Stimulated activated CD8-positive, alpha-beta memory T cell treated with anti-CD3 and anti-CD28 coated beads, Interleukin-2, amount 100 ng/mL, for 48 hours (primary cell): ENCODE data around the gene RNU6-9.
"Not testable (repeated sequence)": the region's sequence is repeated elsewhere in the genome, so short reads cannot be mapped to it uniquely, and the experiment has no call there.

Experiments used
- DNase-seq, 2 donors: peaks; one replicate each; pipeline ENCODE4 v3.0.0-alpha.2; 2020; ENCODE audit warnings: low read depth in 2 of 2

The RNU6-9 gene

DNA sequence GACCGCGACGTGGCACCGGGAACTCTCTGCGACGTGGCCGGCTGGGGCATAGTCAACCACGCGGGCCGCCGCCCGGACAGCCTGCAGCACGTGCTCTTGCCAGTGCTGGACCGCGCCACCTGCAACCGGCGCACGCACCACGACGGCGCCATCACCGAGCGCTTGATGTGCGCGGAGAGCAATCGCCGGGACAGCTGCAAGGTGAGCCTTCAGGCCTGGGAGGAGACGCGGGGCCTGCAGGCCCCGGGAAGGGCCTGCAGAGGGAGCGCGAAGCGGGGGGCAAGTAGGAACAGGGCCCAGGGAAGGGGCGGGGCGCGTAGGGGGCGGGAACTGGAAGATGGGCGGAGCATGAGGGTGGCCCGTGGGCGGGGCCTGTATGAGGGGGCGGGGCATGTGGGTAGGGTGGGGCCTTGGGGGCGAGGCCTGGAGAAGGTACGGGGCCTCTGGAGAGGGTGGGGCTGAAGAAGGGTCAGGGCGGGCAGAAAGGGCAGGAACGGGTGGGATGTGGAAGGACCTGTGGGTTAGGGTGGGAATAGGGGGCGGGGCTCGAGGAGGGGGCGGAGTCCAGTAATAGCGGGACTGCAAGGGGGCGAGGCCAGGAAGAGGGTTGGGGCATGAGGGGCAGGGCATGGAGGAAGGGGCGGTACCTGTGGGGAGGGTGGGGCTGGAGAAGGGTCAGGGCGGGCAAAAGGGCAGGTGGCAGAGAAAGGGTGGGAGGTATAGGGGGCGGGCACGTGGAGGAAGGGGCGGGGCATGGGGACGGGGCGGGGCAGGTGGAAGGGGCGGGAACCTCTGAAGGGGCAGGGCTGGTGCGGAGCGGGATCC lies 31.3 kb upstream of the RNU6-9 start:
- DNase-seq: peak; percentile 48 to 73

DNA sequence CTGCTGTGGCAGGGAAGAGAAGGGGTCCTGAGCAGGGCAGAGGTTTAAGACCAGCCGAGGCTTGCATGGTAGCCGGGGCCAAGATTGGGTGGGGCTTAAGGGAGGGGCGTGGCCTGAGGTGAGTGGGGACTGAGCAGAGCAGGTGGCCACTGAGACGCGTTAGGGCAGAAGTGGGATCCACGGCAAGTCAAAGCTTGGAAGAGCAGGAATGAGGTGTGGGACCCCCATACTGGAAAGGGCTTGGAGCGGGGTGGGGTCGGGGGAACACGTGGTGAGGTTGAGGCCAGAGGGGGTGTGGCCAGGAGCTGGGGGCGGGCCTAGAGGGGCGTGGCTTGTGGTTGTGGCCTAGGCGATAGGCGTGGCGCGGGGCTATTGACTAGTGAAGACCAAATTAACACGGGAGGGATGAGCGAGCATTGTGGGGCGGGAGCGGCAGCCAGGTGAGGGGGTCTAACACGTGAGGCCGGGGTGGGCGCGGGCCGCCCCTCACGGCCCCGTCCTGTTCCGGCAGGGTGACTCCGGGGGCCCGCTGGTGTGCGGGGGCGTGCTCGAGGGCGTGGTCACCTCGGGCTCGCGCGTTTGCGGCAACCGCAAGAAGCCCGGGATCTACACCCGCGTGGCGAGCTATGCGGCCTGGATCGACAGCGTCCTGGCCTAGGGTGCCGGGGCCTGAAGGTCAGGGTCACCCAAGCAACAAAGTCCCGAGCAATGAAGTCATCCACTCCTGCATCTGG lies 30.5 kb upstream of the RNU6-9 start:
- peak; percentile 59 to 78 for DNase-seq

DNA sequence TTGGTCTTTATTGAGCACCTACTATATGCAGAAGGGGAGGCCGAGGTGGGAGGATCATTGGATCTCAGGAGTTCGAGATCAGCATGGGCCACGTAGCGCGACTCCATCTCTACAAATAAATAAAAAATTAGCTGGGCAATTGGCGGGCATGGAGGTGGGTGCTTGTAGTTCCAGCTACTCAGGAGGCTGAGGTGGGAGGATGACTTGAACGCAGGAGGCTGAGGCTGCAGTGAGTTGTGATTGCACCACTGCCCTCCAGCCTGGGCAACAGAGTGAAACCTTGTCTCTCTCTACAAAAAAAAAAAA lies 30.0 kb upstream of the RNU6-9 start:
- no peak for DNase-seq

DNA sequence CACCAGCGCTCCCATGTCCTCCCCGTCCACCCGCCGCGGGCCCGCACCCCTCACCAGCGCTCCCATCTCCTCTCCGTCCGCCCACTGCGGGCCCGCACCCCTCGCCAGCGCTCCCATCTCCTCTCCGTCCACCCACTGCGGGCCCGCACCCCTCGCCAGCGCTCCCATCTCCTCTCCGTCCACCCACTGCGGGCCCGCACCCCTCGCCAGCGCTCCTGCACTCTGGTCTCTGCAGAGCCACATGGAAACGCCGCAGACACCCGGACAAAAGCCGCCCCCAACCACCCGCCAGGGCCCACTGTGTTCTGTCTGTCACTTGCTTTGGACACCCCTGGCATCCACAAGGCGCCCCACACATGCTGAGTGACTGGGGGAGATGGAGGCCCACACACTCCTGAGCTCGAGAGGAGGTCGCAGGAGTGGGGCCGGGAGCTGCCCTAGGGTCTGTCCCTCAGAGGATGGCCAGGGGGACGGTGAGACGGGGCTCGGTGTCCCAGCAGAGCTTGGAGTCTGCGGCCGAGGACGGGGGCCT lies 26.4 kb upstream of the RNU6-9 start:
- no peak for DNase-seq

DNA sequence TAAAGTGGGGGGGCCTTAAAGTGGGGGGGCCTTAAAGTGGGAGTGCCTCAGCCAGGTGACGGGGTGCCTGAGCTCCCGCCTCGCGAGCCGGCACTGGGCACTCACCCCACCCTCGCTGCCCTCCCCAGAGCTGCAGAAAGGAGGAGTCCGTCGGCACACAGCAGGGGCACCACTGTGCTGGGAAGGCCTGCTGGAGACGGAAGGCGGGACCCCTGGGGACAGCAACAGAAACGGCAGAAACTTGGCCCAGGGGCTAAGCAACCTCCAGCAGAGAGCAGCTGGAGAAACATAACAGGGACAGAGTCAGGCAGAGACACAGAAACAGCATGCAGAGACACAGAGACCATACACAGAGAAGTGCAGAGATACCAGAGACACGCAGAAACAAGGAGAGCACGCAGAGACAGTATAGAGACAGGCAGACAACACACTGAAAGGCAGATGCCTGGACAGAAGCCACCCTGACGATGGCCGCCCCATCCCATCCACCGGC lies 25.9 kb upstream of the RNU6-9 start:
- no peak for DNase-seq

DNA sequence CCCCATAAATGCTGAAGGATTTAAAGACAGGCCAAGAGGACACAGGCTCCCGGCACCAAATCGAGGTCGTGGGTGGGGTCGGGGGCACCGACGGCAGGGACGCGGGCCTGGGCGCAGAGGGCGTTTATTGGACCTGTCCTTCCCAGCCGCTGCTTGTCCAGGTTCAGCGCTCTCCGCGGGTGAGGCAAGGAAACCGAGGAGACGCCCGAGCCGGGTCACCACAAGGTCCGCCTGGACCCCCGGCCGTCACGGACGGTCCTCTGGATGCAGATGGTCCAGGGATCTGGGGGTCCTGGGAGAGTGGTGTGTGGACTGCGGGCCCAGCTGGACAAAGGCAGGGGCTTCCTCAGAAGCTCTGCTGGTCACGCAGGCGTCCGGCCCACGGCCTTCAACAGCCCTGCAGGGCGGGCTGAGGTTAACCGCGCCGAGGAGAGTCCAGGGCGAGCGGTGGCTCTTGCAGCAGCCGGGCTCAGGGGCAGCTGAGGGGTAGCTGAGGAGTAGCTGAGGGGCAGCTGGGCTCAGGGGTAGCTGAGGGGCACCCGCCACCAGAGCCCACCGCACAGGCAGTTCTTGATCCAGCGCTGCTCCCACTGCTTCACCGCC lies 25.3 kb upstream of the RNU6-9 start:
- DNase-seq: no peak

DNA sequence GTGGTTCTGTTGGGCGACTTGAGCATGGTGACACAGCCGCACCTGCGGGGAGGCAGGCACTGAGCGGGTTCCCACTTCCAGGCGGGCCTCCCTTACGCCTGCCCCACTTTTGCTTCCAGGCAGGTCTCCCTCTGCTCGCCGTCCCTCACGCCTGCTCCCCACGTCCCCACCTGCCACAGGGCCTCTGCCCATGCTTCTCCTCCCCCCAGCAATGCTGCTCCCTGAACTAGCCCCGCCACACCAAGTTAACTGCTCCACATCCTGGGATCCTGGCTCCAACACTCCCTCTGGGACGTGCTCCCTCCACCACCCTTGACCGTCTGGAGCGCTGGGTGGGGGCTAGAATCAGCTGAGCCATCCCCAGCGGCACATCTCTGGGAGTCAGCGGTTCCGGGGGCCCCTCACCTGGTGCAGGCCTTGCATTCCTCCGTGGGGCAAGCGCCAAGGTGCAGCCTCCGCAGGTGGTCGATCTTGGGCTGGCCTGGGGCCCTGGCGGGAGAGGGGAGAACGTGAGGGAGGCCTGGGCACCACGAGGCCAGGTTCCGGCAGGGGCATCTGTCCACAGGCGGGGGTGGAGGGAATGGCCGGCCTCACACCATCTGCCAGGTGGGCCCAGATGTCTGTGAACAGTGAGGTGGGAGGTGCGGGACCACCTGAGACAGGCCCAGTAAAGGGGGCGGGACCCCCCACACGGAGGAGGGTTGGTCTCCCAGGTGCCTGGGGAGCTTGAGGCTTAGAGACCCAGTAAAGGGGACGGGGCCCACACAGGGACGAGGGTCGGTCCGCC lies 24.6 kb upstream of the RNU6-9 start:
- no peak for DNase-seq

DNA sequence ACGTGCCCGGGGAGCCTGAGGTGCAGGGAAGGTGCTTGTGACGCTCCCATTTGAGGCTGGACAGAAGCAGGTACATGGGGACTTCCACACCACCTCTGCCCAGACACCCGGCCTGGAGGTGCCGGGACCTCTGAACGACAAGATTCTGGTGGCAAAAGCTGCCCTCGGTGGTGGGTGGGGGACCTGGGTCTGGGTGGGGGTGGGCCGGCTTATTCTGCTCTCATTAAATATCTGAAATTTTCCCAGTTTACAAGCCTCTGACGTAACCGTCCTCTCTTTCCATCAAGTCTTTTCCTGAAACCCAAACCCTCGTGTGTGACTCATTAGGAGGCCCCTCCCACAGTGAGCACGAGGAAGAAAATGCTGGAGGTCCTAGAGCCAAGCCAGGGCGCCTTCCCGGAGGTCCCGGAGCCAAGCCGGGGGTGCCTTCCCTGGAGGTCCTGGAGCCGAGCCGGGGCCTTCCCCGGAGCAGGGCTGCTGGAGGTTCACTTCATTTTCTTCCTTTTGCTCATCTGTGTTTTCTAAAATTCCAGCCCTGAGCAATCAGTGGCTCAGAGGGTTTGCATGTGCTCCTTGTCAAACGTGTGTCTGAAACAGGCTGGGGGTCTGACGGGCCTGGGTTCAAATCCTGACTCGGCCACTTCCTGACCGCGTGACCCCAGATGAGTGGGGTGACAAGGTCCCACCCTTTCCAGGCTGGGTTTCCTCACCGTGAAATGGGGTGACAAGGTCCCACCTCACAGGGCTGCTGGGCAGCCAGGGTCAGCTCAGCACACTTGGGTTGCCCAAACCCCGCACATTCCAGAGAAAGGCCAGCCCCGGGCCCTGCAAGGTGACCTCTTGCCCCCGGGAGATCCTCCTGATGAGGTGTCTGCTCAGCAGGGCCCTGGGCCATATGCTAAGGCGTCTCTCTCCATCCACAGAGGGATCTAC lies 23.8 kb upstream of the RNU6-9 start:
- DNase-seq: no peak

DNA sequence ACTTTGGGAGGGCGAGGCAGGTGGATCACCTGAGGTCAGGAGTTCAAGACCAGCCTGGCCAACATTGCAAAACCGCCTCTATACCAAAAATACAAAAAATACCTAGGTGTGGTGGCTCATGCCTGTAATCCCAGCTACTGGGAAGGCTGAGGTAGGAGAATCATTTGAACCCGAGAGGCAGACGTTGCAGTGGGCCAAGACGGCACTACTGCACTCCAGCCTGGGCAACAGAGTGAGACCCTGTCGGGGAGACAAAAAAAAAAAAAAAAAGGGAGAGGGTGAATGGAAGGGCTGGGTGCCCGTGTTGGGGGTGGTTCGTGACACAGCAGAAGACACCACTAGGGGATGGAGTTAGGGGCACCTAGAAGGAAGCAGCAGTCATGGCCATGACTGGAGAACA lies 23.0 kb upstream of the RNU6-9 start:
- DNase-seq: no peak

DNA sequence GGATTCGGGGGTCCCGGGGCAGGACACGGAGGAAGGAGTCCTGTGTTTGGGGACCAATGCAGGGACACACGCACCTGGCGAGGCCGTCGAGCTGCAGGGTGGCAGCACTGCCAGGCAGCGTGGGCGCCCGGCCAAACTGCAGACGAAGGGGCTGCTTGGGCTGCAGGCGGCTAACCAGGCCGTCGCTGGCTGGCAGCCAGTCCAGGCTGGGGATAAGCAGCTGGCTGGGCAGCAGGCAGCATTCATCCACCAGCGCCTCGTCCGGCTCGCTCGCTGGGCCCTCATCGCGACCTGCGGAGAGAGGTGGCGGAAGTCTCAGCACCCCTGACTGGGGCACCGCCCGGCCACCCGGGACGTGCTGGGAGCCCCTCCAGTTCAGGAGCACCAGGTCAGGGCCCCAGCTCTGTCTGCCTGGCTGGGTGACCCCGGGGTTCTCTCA lies 22.3 kb upstream of the RNU6-9 start:
- DNase-seq: no peak

DNA sequence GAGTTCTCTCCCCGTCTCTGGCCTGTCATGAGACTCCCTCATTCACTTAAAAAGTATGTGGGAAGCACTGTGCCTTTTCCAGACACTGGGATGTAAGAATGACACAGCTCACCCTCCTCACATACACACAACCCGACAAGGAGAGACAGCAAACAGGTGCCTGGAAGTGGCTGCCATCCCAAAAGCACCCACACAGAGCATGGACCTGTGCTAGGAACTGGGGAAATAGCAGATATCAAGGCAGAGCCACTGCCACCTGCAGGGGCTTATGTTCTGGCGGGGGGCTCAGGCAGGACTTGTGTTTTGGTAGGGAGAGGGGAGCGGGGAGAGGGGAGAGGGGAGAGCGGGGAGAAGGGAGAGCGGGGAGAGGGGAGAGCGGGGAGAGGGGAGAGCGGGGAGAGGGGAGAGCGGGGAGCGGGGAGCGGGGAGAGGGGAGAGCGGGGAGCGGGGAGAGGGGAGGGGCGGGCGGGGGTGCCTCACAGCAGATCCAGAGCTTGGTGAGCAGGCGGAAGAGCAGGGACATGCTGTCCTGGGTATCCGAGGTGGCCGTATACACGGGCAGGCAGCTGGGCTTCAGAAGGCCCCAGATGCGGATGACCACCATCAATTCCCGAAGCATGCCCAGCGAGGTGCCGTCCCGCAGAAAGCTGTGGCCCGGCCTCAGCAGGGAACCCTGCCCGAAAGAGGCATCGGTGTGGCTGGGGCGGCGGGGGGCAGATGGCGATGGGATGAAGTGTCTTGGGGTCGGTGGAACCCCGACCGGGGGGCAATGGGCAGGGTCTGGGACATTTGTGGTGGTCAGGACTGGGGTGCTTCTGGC lies 21.6 kb upstream of the RNU6-9 start:
- no peak for DNase-seq

DNA sequence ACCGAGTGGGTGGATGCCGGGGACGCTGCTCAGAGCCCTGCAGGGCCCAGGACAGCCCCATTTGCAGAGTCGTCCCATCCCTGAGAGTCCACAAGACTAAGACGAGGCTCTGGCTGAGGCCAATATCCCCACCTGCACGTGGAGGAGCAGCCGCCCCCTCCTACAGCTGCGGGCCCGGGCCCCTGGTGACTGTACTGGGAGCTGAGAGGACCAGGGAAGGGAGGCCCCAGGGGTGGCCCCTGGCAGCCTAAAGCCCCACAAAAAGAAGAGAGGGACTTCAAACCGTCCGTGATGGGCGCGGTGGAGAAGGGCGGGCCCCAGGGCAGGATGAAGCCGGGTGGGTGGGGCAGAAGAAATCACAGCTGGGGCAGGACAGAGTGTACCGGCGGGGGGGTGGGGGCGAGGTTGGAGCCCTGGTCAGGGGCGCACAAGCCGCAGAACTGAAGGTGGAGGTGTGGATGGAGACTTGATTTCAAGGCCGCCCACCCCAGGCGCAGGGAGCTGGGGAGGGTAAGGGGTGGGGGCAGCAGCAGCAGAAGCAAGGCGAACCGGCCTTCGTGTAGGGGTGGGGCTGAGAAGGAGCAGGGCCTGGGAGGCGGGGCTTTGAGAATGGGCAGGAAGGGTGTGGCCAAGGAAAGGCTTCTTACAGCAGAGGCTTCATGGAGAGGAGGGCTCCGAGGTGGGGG lies 20.9 kb upstream of the RNU6-9 start:
- peak; percentile 66 to 83 for DNase-seq

DNA sequence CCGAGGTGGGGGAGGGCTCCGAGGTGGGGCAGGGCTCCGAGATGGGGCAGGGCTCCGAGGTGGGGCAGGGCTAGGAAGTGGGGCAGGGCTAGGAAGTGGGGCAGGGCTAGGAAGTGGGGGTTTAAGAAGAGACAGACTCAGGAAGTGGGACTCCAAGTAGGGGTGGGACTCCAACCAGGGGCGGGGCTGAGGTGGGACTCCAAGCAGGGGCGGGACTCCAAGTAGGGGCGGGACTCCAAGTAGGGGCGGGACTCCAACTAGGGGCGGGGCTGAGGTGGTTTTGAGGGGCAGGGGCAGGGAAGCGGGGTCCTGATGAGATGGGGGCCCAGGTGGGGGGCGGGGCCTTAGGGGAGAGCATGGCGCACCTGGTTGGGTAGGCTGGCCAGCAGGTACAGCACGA lies 20.2 kb upstream of the RNU6-9 start:
- DNase-seq: peak; percentile 58 to 59

DNA sequence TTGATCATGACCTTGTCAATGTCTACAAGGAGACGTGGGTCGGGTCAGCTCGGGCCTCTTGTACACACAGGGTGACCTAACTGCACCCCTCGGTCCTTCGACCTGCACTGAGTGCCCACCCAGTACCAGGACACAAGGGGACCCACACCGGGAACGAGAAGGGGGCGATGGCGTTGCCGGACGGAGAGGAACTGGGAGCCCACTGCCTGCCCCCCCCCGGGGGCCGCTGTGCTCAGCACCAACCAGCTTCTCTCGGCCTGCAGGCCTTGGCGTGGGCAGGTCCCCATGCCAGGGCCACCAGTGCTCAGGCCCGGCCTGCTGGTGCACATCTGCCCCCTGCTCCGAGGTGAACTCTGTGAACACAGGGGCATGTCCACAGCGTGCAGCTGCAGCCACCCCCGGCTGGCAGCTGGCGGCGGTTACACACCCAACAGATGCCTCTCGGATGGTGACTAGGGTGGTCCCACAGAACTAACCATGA lies 19.7 kb upstream of the RNU6-9 start:
- DNase-seq: no peak

DNA sequence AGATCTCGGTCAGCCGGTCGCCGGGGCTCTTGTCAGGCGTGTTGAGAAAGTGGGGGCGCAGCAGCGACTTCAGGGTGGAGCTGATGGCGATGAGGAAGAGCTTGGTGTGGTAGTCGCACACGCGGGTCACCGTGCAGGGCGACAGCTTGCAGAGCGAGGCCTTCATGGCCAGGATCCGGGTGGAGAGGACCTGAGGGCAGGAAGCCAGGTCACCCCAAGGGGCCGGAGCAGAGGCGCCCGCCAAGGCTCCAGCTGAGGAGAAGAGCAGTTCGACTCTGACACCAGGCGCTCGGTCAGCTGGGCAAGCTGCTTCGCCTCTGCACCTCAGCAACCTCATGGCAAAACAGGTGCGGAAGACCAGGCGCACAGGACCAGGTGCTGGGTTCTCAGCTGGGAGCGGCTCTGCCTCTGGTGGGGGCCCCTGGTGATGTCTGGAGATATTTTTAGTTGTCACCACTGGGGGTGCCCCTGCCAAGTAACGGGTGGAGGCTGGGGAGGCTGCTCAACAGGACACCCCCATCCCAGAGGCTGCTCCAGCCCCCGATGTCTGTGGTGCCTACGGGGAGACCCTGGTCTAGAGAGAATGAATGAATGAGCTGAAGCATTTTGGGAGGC lies 17.9 kb upstream of the RNU6-9 start:
- no peak for DNase-seq

DNA sequence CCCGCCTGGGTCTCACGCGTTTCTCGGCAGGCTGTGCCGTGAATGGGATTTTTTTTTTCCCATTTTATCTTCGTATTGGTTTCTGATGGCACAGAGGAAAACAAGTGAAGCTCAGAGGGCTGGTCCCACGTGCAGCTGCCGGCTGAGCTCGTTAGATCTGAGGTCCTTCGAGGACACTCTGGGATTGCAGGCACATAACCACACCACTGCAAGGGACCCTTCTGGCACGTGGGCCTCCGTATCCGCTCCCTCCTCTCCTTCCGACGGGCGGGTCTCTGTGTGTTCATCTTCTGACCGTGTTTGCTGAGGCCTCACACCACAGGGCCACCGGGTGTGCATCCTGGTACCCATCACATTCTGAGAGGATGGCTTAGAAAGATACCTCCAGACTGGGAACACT lies 17.2 kb upstream of the RNU6-9 start:
- no peak for DNase-seq

DNA sequence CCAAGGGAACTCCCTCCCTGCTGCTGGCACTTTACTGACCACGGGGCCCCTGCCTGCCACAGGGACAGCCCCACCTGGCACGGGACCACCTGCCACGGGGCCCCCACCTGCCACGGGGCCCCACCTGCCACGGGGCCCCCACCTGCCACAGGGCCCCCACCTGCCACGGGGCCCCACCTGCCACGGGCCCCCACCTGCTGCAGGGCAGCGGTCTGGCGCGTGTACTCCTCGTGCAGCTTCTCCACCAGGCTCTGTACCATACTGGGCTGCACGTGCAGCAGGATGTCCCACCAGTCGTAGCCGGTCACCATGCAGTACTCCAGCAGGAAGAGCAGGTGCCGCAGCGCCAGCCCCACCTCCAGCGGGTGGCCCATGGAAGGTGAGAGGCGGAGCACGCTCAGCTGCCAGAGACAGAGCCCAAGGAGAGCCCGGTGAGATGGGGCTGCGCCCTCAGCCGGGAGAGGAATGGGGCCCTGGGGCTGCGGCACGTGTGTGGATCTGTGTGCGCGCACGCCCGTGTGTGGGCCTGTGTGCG lies 16.4 kb upstream of the RNU6-9 start:
- DNase-seq: no peak

DNA sequence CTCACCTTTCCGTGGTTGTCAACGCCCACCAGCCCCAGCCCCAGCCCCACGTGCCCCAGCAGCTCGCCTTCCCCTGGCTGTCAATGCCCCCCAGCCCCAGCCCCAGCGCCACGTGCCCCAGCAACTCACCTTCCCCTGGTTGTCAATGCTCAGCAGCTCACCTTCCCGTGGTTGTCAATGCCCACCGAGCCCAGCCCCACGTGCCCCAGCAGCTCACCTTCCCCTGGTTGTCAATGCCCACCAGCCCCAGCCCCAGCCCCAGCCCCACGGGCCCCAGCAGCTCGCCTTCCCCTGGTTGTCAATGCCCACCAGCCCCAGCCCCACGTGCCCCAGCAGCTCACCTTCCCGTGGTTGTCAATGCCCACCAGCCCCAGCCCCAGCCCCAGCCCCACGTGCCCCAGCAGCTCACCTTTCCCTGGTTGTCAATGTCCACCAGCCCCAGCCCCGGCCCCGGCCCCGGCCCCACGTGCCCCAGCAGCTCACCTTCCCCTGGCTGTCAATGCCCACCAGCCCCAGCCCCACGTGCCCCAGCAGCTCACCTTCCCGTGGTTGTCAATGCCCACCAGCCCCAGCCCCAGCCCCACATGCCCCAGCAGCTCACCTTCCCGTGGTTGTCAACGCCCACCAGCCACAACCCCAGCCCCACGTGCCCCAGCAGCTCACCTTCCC lies 15.2 kb upstream of the RNU6-9 start:
- not testable (repeated sequence) for DNase-seq
